Epithelial cell of umbilical artery (primary cell): ENCODE results near the gene CYP27A1. TPM values are rescaled to one million over a fixed set of nuclear protein-coding genes. Genes with fewer than 3 reads are reported as not detected.

Experiments used
- total RNA-seq: library from RNA; depleted of rRNA; stranded (reverse); fragments of >200 nt; gene quantifications from 2 replicates; pipeline ENCODE4 v1.2.3, GENCODE V29; 2014

Gene CYP27A1
- total RNA-seq: 17.2 and 18.2 TPM in 2 replicates

DNA sequence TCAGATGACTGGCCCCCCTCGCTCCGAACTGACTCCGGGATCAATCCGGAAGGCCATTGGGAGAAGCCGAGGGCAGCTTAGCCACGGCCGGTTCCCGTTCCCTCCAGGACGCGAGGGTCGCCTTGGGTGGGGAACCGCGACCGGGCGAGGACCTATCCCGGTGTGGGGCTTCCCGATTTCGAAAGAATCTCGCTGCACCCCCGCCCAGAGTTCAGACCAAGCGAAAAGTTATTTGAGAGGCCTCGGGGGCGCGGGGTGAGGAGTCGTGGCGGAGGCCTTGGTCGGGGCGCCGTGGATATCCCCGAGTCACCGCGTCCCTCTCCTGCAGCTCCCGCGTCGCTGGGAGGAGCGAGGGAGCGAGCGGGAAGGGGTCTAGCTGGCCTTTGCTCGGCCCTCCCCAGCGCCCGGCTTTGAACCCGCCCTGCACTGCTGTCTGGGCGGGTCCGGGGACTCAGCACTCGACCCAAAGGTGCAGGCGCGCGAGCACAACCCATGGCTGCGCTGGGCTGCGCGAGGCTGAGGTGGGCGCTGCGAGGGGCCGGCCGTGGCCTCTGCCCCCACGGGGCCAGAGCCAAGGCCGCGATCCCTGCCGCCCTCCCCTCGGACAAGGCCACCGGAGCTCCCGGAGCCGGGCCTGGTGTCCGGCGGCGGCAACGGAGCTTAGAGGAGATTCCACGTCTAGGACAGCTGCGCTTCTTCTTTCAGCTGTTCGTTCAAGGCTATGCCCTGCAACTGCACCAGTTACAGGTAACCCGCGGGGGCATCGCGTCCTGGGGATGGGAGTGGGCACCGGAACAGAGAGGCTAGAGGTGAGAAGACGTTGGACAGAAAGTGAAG is at the start of gene CYP27A1:
Gene CYP27A1 (plus strand): TSS at position 457 of the 837 bp plus-strand sequence. CDS start 36 bp downstream, at position 493.

DNA sequence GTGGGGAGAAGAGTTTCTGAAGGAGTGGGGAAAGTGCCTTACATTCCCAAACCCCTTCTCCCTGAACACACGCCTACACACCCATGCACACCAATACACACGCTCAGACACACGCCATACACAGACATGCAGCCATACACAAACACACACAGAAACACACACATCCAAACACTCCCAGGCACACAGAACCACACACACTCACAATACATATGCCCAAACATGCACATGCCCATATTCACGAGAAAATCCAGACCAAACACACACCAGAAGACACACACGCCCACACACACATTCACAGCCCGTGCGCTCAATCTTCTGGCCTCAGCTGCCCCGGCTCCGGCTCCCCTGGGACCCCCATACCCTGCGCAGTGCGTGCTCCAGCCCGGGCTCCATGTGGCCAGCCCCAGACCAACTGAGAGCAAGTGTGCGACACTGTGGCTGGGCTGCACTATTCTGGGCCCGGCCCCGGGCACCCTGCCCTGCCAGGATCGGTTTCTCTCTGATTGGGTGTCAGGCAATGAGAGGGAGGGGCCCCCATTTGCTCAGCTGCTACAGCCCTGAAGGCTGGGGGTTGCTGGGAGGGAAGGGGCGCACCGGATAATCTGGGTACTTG is 49.5 kb downstream of the CYP27A1 start, which contains the start of gene PRKAG3:
Gene PRKAG3 (minus strand): TSS at position 426 of the 613 bp plus-strand sequence.

DNA sequence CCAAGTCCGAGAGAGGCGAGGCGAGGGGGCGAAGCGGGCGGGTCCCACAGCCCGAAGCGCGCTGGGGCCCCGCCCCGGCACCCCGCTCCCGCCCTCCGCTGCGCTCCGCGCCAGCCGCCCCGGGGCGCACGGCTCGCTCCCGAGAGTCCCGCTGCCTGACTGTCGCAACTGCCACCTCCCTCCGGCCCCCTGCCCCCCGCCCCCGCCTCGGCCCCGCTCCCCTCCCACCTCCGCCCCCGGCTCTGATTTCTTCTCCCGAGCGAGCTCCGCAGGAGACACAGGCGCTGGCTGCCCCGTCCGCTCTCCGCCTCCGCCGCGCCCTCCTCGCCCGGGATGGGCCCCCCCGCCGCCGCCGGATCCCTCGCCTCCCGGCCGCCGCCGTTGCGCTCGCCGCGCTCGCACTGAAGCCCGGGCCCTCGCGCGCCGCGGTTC is 77.6 kb downstream of the CYP27A1 start, which contains the start of gene WNT6:
Gene WNT6 (plus strand): TSS at position 250 of the 432 bp plus-strand sequence. CDS start 233 bp downstream, outside the sequence.

Other genes starting within 250 kb of the CYP27A1 start
- 5.2 and 14.1 TPM in 2 replicates for gene USP37, start 213.8 kb upstream of the CYP27A1 start, total RNA-seq
- 52.3 and 54.0 TPM in 2 replicates for gene CNOT9, start 213.3 kb upstream of the CYP27A1 start, total RNA-seq
- gene PLCD4, start 174.2 kb upstream of the CYP27A1 start, total RNA-seq: 0.97 and 2.1 TPM in 2 replicates
- 3.9 and 5.6 TPM in 2 replicates for gene ZNF142, start 122.5 kb upstream of the CYP27A1 start, total RNA-seq
- gene BCS1L, start 122.5 kb upstream of the CYP27A1 start, total RNA-seq: 49.0 and 58.2 TPM in 2 replicates
- gene RNF25, start 110.1 kb upstream of the CYP27A1 start, total RNA-seq: 32.2 and 37.4 TPM in 2 replicates
- gene STK36, start 110.1 kb upstream of the CYP27A1 start, total RNA-seq: 7.1 and 12.6 TPM in 2 replicates
- 5.2 and 9.0 TPM in 2 replicates for gene TTLL4, start 71.3 kb upstream of the CYP27A1 start, total RNA-seq
- gene PRKAG3, start 49.7 kb downstream of the CYP27A1 start, total RNA-seq: not detected in 2 replicates
- not detected in 2 replicates for gene WNT6, start 77.7 kb downstream of the CYP27A1 start, total RNA-seq
- not detected in 2 replicates for gene WNT10A, start 98.7 kb downstream of the CYP27A1 start, total RNA-seq
- gene CDK5R2, start 177.5 kb downstream of the CYP27A1 start, total RNA-seq: not detected in 2 replicates
- gene FEV, start 203.0 kb downstream of the CYP27A1 start, total RNA-seq: not detected in 2 replicates
- not detected in 2 replicates for gene CRYBA2, start 211.3 kb downstream of the CYP27A1 start, total RNA-seq